Stimulated activated CD8-positive, alpha-beta memory T cell treated with anti-CD3 and anti-CD28 coated beads, Interleukin-2, amount 100 ng/mL, for 1 hour (primary cell): ENCODE results near the gene KIAA1671.

ENCODE experiments used
- DNase-seq, 2 donors: peaks; one replicate each; pipeline ENCODE4 v3.0.0-alpha.2; 2020; ENCODE audit warnings: low read depth in 2 of 2

The KIAA1671 gene

GRCh38 chr22:25068707-25069106, 116.2 kb downstream of the KIAA1671 start:
- DNase-seq, result no peak

- DNase-seq, result no peak
Measured at GRCh38 chr22:25069426-25069757, 116.9 kb downstream of the KIAA1671 start.

- no peak for DNase-seq
Measured at GRCh38 chr22:25069758-25070481, 117.4 kb downstream of the KIAA1671 start.

- DNase-seq, result no peak
Measured at GRCh38 chr22:25070956-25071355, 118.4 kb downstream of the KIAA1671 start.

- DNase-seq, result no peak
Measured at GRCh38 chr22:25071720-25072119, 119.2 kb downstream of the KIAA1671 start.

GRCh38 chr22:25072406-25072805, 119.9 kb downstream of the KIAA1671 start:
- no peak for DNase-seq

GRCh38 chr22:25076336-25076735, 123.8 kb downstream of the KIAA1671 start:
- DNase-seq, result peak in 1 of 2 donors; percentile 15

GRCh38 chr22:25077056-25077455, 124.5 kb downstream of the KIAA1671 start:
- DNase-seq, result no peak

GRCh38 chr22:25077964-25078363, 125.4 kb downstream of the KIAA1671 start:
- no peak for DNase-seq

GRCh38 chr22:25078591-25078990, 126.1 kb downstream of the KIAA1671 start:
- no peak for DNase-seq

- no peak for DNase-seq
Measured at GRCh38 chr22:25080855-25081254, 128.3 kb downstream of the KIAA1671 start.

- no peak for DNase-seq
Measured at GRCh38 chr22:25081409-25081824, 128.9 kb downstream of the KIAA1671 start.

- no peak for DNase-seq
Measured at GRCh38 chr22:25082096-25082495, 129.6 kb downstream of the KIAA1671 start.

GRCh38 chr22:25083056-25083806, 130.7 kb downstream of the KIAA1671 start:
- DNase-seq, result no peak

GRCh38 chr22:25083807-25084200, 131.3 kb downstream of the KIAA1671 start:
- no peak for DNase-seq

- no peak for DNase-seq
Measured at GRCh38 chr22:25084405-25085107, 132.0 kb downstream of the KIAA1671 start.

GRCh38 chr22:25085156-25085555, 132.6 kb downstream of the KIAA1671 start:
- DNase-seq, result no peak

GRCh38 chr22:25085930-25086901, 133.7 kb downstream of the KIAA1671 start:
- no peak for DNase-seq

GRCh38 chr22:25086902-25087282, 134.4 kb downstream of the KIAA1671 start:
- DNase-seq, result no peak

GRCh38 chr22:25090225-25090890, 137.8 kb downstream of the KIAA1671 start:
- DNase-seq, result no peak

- no peak for DNase-seq
Measured at GRCh38 chr22:25091458-25091857, 138.9 kb downstream of the KIAA1671 start.
